Astrocyte (in vitro differentiated cells and primary cell): ENCODE results near the gene IP6K2. TPM values are rescaled to one million over a fixed set of nuclear protein-coding genes. Genes with fewer than 3 reads are reported as not detected.
"Not testable (repeated sequence)": the region's sequence is repeated elsewhere in the genome, so short reads cannot be mapped to it uniquely, and the experiment has no call there.

Experiments
- DNase-seq: peaks from one replicate; pipeline ENCODE4 v3.0.0-alpha.2; 2010; ENCODE audit warnings: low read depth
- FAIRE-seq: peaks from 2 replicates; lab custom pipeline; 2011; peaks lifted over from hg19 to GRCh38; lab: Jason Lieb, UNC
- H2AFZ ChIP-seq: 2 replicates; pipeline ENCODE4 v1.6.0; 2012; ENCODE audit warnings: low read depth, low read length, inconsistent platforms
- H3K27ac ChIP-seq: 2 replicates; pipeline ENCODE4 v1.5.1; 2011; ENCODE audit warnings: low read depth, low read length, inconsistent platforms
- H3K27me3 ChIP-seq: 2 replicates; pipeline ENCODE4 v1.6.0; 2011; ENCODE audit warnings: low read length, inconsistent platforms; ENCODE audit not compliant: insufficient read depth
- H3K36me3 ChIP-seq: 2 replicates; pipeline ENCODE4 v1.5.1; 2011; ENCODE audit warnings: low read length, inconsistent platforms; ENCODE audit not compliant: insufficient read depth
- H3K4me1 ChIP-seq: 2 replicates; pipeline ENCODE4 v1.5.1; 2011; ENCODE audit warnings: low read length, inconsistent platforms; ENCODE audit not compliant: insufficient read depth
- H3K4me2 ChIP-seq: 2 replicates; pipeline ENCODE4 v1.6.0; 2012; ENCODE audit warnings: low read length, inconsistent platforms
- H3K4me3 ChIP-seq: 2 replicates; pipeline ENCODE4 v1.5.1; 2011; ENCODE audit warnings: low read depth, mild to moderate bottlenecking, low read length, inconsistent platforms; ENCODE audit not compliant: insufficient read depth
- H3K79me2 ChIP-seq: 2 replicates; pipeline ENCODE4 v1.6.0; 2012; ENCODE audit warnings: mild to moderate bottlenecking, low read length, inconsistent platforms; ENCODE audit not compliant: insufficient read depth
- H3K9ac ChIP-seq: 2 replicates; pipeline ENCODE4 v1.6.0; 2012; ENCODE audit warnings: mild to moderate bottlenecking, low read length, inconsistent platforms
- H3K9me3 ChIP-seq: 2 replicates; pipeline ENCODE4 v1.5.1; 2012; ENCODE audit warnings: low read depth, mild to moderate bottlenecking, low read length, inconsistent platforms; ENCODE audit not compliant: insufficient read depth
- H4K20me1 ChIP-seq: 2 replicates; pipeline ENCODE4 v1.6.0; 2012; ENCODE audit warnings: low read length, inconsistent platforms; ENCODE audit not compliant: insufficient read depth
- H3K27ac Mint-ChIP-seq: one replicate; pipeline ENCODE4 v1.8.0; 2021; ENCODE audit warnings: mild to moderate bottlenecking, mixed read lengths; ENCODE audit not compliant: unreplicated experiment
- H3K27me3 Mint-ChIP-seq: one replicate; pipeline ENCODE4 v1.8.0; 2021; ENCODE audit warnings: low read depth, mixed read lengths; ENCODE audit not compliant: unreplicated experiment
- H3K36me3 Mint-ChIP-seq: one replicate; pipeline ENCODE4 v1.8.0; 2021; ENCODE audit warnings: low read depth, mixed read lengths; ENCODE audit not compliant: unreplicated experiment
- H3K4me1 Mint-ChIP-seq: one replicate; pipeline ENCODE4 v1.8.0; 2021; ENCODE audit warnings: low read depth, mixed read lengths; ENCODE audit not compliant: unreplicated experiment
- H3K4me3 Mint-ChIP-seq: one replicate; pipeline ENCODE4 v1.8.0; 2021; ENCODE audit warnings: mild to moderate bottlenecking, moderate library complexity, mixed read lengths; ENCODE audit not compliant: unreplicated experiment
- H3K9me3 Mint-ChIP-seq: one replicate; pipeline ENCODE4 v1.8.0; 2021; ENCODE audit warnings: mild to moderate bottlenecking, mixed read lengths; ENCODE audit not compliant: unreplicated experiment
- CTCF ChIP-seq: IDR thresholded peaks from 2 replicates; pipeline ENCODE4 v1.5.1; 2011; ENCODE audit warnings: low read depth, mild to moderate bottlenecking, inconsistent platforms, low read length, moderate library complexity; ENCODE audit not compliant: insufficient read depth
- EZH2 ChIP-seq: IDR thresholded peaks from 2 replicates; pipeline ENCODE4 v1.6.1; 2012; ENCODE audit warnings: mild to moderate bottlenecking, low read length, inconsistent platforms; ENCODE audit not compliant: insufficient read depth
- total RNA-seq: library from RNA; stranded (reverse); gene quantifications from 2 replicates; pipeline ENCODE4 v1.2.1, GENCODE V29; 2021

Gene IP6K2
- total RNA-seq, 1 donor from 2014 or later: 104 TPM

GRCh38 chr3:48734541-48734940 is 17.5 kb upstream of the IP6K2 start:
- not testable (repeated sequence) for DNase-seq, FAIRE-seq, H2AFZ ChIP-seq, H3K79me2 ChIP-seq, H3K36me3 Mint-ChIP-seq, H3K4me2 ChIP-seq, H3K9me3 Mint-ChIP-seq, H3K9ac ChIP-seq, H3K4me1 Mint-ChIP-seq, H3K27ac ChIP-seq, H4K20me1 ChIP-seq, H3K4me1 ChIP-seq, H3K27me3 ChIP-seq, H3K27me3 Mint-ChIP-seq, H3K4me3 ChIP-seq, H3K4me3 Mint-ChIP-seq, H3K9me3 ChIP-seq, H3K36me3 ChIP-seq, H3K27ac Mint-ChIP-seq

- not testable (repeated sequence) for H3K4me3 ChIP-seq, H3K36me3 ChIP-seq, H3K27ac ChIP-seq, H3K27ac Mint-ChIP-seq, H4K20me1 ChIP-seq, DNase-seq, FAIRE-seq, H3K4me1 ChIP-seq, H3K4me2 ChIP-seq, H3K36me3 Mint-ChIP-seq, H3K79me2 ChIP-seq, H3K9me3 ChIP-seq, H3K9me3 Mint-ChIP-seq, H3K9ac ChIP-seq, H3K27me3 Mint-ChIP-seq, H2AFZ ChIP-seq, H3K4me1 Mint-ChIP-seq, H3K4me3 Mint-ChIP-seq, H3K27me3 ChIP-seq
Measured at GRCh38 chr3:48733752-48734518, 16.9 kb upstream of the IP6K2 start.

GRCh38 chr3:48727511-48727910 is 10.5 kb upstream of the IP6K2 start:
- Mint-ChIP-seq H3K4me3 (no peak overlapping the region), H3K36me3 (no peaks in the 10 kb centered on the region), H3K4me1 (no peaks in the 10 kb centered on the region), H3K27ac (no peak overlapping the region), H3K27me3 (peaks cover 5% of the 10 kb centered on the region), H3K9me3 (no peaks in the 10 kb centered on the region)
- H3K4me3 ChIP-seq: no peak overlapping the region
- DNase-seq: no peak
- TF ChIP-seq CTCF (no peak), EZH2 (no peak)
- no peaks in the 10 kb centered on the region for H4K20me1 ChIP-seq
- H3K79me2 ChIP-seq: no peaks in the 10 kb centered on the region
- no peaks in the 10 kb centered on the region for H3K9me3 ChIP-seq
- H3K27me3 ChIP-seq: no peaks in the 10 kb centered on the region
- H3K4me2 ChIP-seq: no peak overlapping the region
- no peak overlapping the region for H3K9ac ChIP-seq
- FAIRE-seq: no peak
- no peaks in the 10 kb centered on the region for H3K4me1 ChIP-seq
- no peak overlapping the region for H3K27ac ChIP-seq
- no peak overlapping the region for H2AFZ ChIP-seq
- no peaks in the 10 kb centered on the region for H3K36me3 ChIP-seq

- H3K36me3 Mint-ChIP-seq, H3K4me3 Mint-ChIP-seq, H3K27ac ChIP-seq, H3K27me3 ChIP-seq, H3K27me3 Mint-ChIP-seq, H3K4me2 ChIP-seq, H3K9me3 Mint-ChIP-seq, H3K27ac Mint-ChIP-seq, H3K79me2 ChIP-seq, DNase-seq, H3K4me3 ChIP-seq, FAIRE-seq, H3K9me3 ChIP-seq, H2AFZ ChIP-seq, H3K9ac ChIP-seq, H4K20me1 ChIP-seq, H3K36me3 ChIP-seq, H3K4me1 ChIP-seq, H3K4me1 Mint-ChIP-seq: not testable (repeated sequence)
Measured at GRCh38 chr3:48725185-48725855, 8.3 kb upstream of the IP6K2 start.
